Pancreas (tissue), 10 donors: ENCODE data around the gene UMPS. TPM values are rescaled to one million over a fixed set of nuclear protein-coding genes. Genes with fewer than 3 reads are reported as not detected.

ENCODE experiments used
- ATAC-seq, 4 donors: fragments of 200-7000 bp; cut with Tn5 transposase; one replicate each; pipeline versions ENCODE4 v1.8.0 to v1.9.1; 2020; ENCODE audit warnings: mild to moderate bottlenecking in 4 of 4, moderate library complexity in 4 of 4
- DNase-seq, 6 donors: peaks; one replicate each; pipeline ENCODE4 v3.0.0-alpha.2; 2020
- FAIRE-seq: peaks from 2 replicates; lab custom pipeline; 2012; peaks lifted over from hg19 to GRCh38; lab: Jason Lieb, UNC
- H3K27ac ChIP-seq, 4 donors: fragments of 200-600 bp; sonication (generic); 1 replicate in 3 of 4; 2 replicates in 1 of 4; pipeline versions ENCODE4 v1.5.0 to v1.8.0; 2020
- H3K27me3 ChIP-seq, 4 donors: fragments of 200-600 bp; one replicate each; pipeline ENCODE4 v1.8.0; 2021
- H3K36me3 ChIP-seq, 3 donors: fragments of 200-600 bp; sonication (generic) in 1 of 3; one replicate each; pipeline versions ENCODE4 v1.5.0 to v1.8.0; 2020 to 2021
- H3K4me1 ChIP-seq, 3 donors: fragments of 200-600 bp; one replicate each; pipeline ENCODE4 v1.8.0; 2021
- H3K4me3 ChIP-seq, 4 donors: fragments of 200-600 bp; sonication (generic) in 2 of 4; one replicate each; pipeline versions ENCODE4 v1.5.0 to v1.8.0; 2020 to 2021
- H3K9me3 ChIP-seq, 4 donors: fragments of 200-600 bp; one replicate each; pipeline ENCODE4 v1.8.0; 2021
- WGBS, 2 donors: extraction: QIAGEN DNeasy Blood & Tissue Kit; methylation state at CpG; one replicate each; pipeline ENCODE4 v1.1.7; 2013; 5-methylcytosine and 5-hydroxymethylcytosine counted together
- intact Hi-C, 3 donors: fragments of 100-400 bp; cut with DNase I; formaldehyde crosslinking; loops; one replicate each; pipeline versions ENCODE4 v1.11.1 to v1.14.2; 2022
- polyA plus RNA-seq, 2 donors: library from polyadenylated mRNA; stranded (reverse); fragments of 200-250 nt; gene quantifications; one replicate each; pipeline ENCODE4 v1.2.3, GENCODE V29; 2013
- total RNA-seq, 6 donors: library from RNA; stranded (reverse); fragmentation: NEBNext Ultra II Directional in 4 of 6; extraction: Animal tissue kit (Norgen Biotek cat#: 25700) in 4 of 6; gene quantifications; one replicate each; pipeline versions ENCODE4 v1.2.1 to v1.2.4, GENCODE V29; 2021 to 2023
- TF ChIP-seq, protein P1 (sequence below), 4 donors: fragments of 200-600 bp; sonication (generic) in 3 of 4; IDR thresholded peaks; one replicate each; pipeline versions ENCODE4 v1.5.0 to v1.8.0; 2021; ENCODE audit warnings: antibody characterized with exemption in 4 of 4
- donor health status: healthy with polysubstance abuse.
- donor health status: DM: no; HTN: no; CAD: no; lungs with moderate emphysema.
- donor health status: DM: no; HTN: no; CAD: no.
- donor health status: control.
- donor health status: control.
- donor health status: Bipolar disorder and iron deficiency.
- donor health status: DM: yes; HTN: yes; CAD: no.
- donor health status: DM: no; HTN: no; CAD: no.
- donor health status: DM: no; HTN: no; CAD: no.
- donor health status: DM: yes; HTN: yes; CAD: no.

Gene UMPS
- total and polyA plus RNA-seq, 8 donors: 6.6 to 20.1 (median 11.1) TPM

GRCh38 chr3:124691599-124691998, 38.7 kb upstream of the UMPS start:
- no peak for FAIRE-seq

DNA sequence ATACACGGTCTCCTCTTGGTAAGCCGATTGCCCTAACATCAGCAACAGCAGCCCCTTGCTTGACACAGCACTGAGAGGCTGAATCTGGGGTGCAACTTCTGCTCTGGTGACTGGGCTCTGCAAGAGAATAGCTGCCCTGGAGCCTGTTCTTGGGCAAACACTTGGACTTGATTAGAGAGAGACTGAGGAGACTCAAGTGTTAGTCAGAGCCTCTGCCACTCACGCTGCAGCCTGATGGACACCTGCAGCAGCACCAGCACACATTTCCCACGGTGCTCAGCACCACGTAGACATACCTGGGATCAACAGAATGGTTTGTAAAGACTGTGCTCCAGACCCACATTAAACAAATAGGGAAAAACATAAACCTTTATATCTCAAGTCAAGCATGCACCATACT, 35.8 kb upstream of the UMPS start:
- Histone ChIP-seq H3K27ac (no peak overlapping the region), H3K27me3 (no peaks in the 10 kb centered on the region), H3K4me1 (peaks cover 0 to 10% (median 9%) of the 10 kb centered on the region in 3 donors), H3K4me3 (no peak overlapping the region), H3K9me3 (no peaks in the 10 kb centered on the region), H3K36me3 (no peaks in the 10 kb centered on the region)
- intact Hi-C loops: no loop called here
- no peak for DNase-seq
- TF ChIP-seq, protein P1, sequence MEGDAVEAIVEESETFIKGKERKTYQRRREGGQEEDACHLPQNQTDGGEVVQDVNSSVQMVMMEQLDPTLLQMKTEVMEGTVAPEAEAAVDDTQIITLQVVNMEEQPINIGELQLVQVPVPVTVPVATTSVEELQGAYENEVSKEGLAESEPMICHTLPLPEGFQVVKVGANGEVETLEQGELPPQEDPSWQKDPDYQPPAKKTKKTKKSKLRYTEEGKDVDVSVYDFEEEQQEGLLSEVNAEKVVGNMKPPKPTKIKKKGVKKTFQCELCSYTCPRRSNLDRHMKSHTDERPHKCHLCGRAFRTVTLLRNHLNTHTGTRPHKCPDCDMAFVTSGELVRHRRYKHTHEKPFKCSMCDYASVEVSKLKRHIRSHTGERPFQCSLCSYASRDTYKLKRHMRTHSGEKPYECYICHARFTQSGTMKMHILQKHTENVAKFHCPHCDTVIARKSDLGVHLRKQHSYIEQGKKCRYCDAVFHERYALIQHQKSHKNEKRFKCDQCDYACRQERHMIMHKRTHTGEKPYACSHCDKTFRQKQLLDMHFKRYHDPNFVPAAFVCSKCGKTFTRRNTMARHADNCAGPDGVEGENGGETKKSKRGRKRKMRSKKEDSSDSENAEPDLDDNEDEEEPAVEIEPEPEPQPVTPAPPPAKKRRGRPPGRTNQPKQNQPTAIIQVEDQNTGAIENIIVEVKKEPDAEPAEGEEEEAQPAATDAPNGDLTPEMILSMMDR (IDR thresholded peaks at IDR 0.05): no peak
- WGBS, 2 donors: 75 to 87% methylated on average over 5 of the region's 5 CpGs
- no peak for FAIRE-seq
- ATAC-seq: no peak

More at GRCh38 chr3:124691599-124691998, 38.7 kb upstream of the UMPS start:
- no peak overlapping the region for H3K4me3 ChIP-seq
- WGBS, 2 donors: 34 to 39% methylated on average over 3 of the region's 3 CpGs
- no peak for DNase-seq
- intact Hi-C loops: no loop called here
- H3K36me3 ChIP-seq: no peaks in the 10 kb centered on the region
- no peaks in the 10 kb centered on the region for H3K27me3 ChIP-seq
- H3K4me1 ChIP-seq: peaks cover 0 to 3% (median 0%) of the 10 kb centered on the region in 3 donors
- H3K27ac ChIP-seq: no peak overlapping the region
- no peaks in the 10 kb centered on the region for H3K9me3 ChIP-seq
- TF ChIP-seq, protein P1 (IDR thresholded peaks at IDR 0.05): no peak
- ATAC-seq: no peak

GRCh38 chr3:124695369-124695768, 34.9 kb upstream of the UMPS start:
- 82 to 90% methylated on average over 3 of the region's 3 CpGs for WGBS, 2 donors
- no peaks in the 10 kb centered on the region for H3K9me3 ChIP-seq
- DNase-seq (no peak), ATAC-seq (no peak), FAIRE-seq (no peak)
- intact Hi-C loops: no loop called here
- H3K27me3 ChIP-seq: no peaks in the 10 kb centered on the region
- no peaks in the 10 kb centered on the region for H3K36me3 ChIP-seq
- no peak overlapping the region for H3K4me3 ChIP-seq
- H3K27ac ChIP-seq: no peak overlapping the region
- H3K4me1 ChIP-seq: peaks cover 4 to 17% (median 16%) of the 10 kb centered on the region in 3 donors
- TF ChIP-seq, protein P1 (IDR thresholded peaks at IDR 0.05): no peak

- no peak overlapping the region for H3K4me3 ChIP-seq
- H3K27ac ChIP-seq: no peak overlapping the region
- TF ChIP-seq, protein P1 (IDR thresholded peaks at IDR 0.05): no peak
- DNase-seq (no peak), ATAC-seq (no peak), FAIRE-seq (no peak)
- no peaks in the 10 kb centered on the region for H3K27me3 ChIP-seq
- intact Hi-C loops: no loop called here
- no peaks in the 10 kb centered on the region for H3K9me3 ChIP-seq
- no peaks in the 10 kb centered on the region for H3K36me3 ChIP-seq
- peaks cover 8 to 24% (median 19%) of the 10 kb centered on the region in 3 donors for H3K4me1 ChIP-seq
- 92 to 93% methylated on average over 4 of the region's 4 CpGs for WGBS, 2 donors
Measured at GRCh38 chr3:124696006-124696405, 34.2 kb upstream of the UMPS start.

DNA sequence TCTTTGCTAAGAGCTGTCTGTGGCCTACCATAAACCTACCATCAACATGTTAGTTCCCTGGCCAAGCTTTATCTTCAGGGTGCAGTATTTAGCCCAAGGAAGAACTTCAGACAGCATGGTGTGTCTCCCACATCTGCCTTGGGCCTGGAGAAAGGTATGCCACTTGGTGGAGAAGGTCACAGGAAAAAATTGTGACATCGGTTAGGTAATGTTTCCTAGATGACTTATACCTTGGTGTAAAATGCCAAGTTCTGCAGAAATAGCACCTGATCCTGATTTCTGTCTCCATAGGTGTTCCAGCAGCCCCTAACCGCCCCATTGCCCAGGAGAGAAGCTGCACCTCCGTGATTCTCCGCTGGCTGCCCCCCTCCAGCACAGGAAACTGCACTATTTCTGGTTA, 33.0 kb upstream of the UMPS start:
- 93 to 97% methylated on average over 4 of the region's 4 CpGs for WGBS, 2 donors
- Histone ChIP-seq H3K27ac (no peak overlapping the region), H3K4me1 (peaks cover 8 to 24% (median 19%) of the 10 kb centered on the region in 3 donors), H3K36me3 (no peaks in the 10 kb centered on the region), H3K27me3 (no peaks in the 10 kb centered on the region), H3K9me3 (no peaks in the 10 kb centered on the region), H3K4me3 (no peak overlapping the region)
- FAIRE-seq: no peak
- DNase-seq: no peak
- ATAC-seq: no peak
- TF ChIP-seq, protein P1 (IDR thresholded peaks at IDR 0.05): no peak
- intact Hi-C loops: no loop called here
